SK-N-SH treated with all-trans-retinoic acid at 6 μM for 48 hours (cell line): Measurements from ENCODE around the gene TMEM9B.
A peak's percentile ranks its signal among the peaks of the same experiment; 100 is the strongest.
"Not testable (repeated sequence)": the region's sequence is repeated elsewhere in the genome, so short reads cannot be mapped to it uniquely, and the experiment has no call there.

ENCODE experiments used
- ATAC-seq: fragments of 200-7000 bp; cut with Tn5 transposase; 3 replicates; pipeline ENCODE4 v1.9.1; 2020; ENCODE audit warnings: mild to moderate bottlenecking, moderate library complexity
- ARNTL ChIP-seq: fragments of 450-650 bp; formaldehyde crosslinking; IDR thresholded peaks from 2 replicates; pipeline ENCODE4 v1.5.0; 2020; ENCODE audit warnings: low read depth, mild to moderate bottlenecking, moderate library complexity, borderline replicate concordance
- CSDC2 ChIP-seq: fragments of 250-450 bp; sonication (Bioruptor Pico); IDR thresholded peaks from 2 replicates; pipeline ENCODE4 v1.5.0; 2020; ENCODE audit warnings: mild to moderate bottlenecking, moderate library complexity
- GLIS3 ChIP-seq: fragments of 250-450 bp; sonication (Bioruptor Pico); IDR thresholded peaks from 2 replicates; pipeline ENCODE4 v1.5.0; 2020; ENCODE audit warnings: mild to moderate bottlenecking, moderate library complexity
- ISL1 ChIP-seq: fragments of 250-450 bp; sonication (Bioruptor Pico); IDR thresholded peaks from 2 replicates; pipeline ENCODE4 v2.1.2; 2022; ENCODE audit warnings: mild to moderate bottlenecking, moderate library complexity
- OSR1 ChIP-seq: fragments of 250-450 bp; sonication (Bioruptor Pico); IDR thresholded peaks from 2 replicates; pipeline ENCODE4 v1.8.0; 2022; ENCODE audit warnings: moderate library complexity, mild to moderate bottlenecking, inconsistent platforms
- PPARA ChIP-seq: fragments of 250-450 bp; sonication (Bioruptor Pico); IDR thresholded peaks from 2 replicates; pipeline ENCODE4 v1.5.0; 2020; ENCODE audit warnings: mild to moderate bottlenecking, borderline replicate concordance
- RARB ChIP-seq: fragments of 250-450 bp; sonication (Bioruptor Pico); IDR thresholded peaks from 2 replicates; pipeline ENCODE4 v1.8.0; 2021; ENCODE audit warnings: mild to moderate bottlenecking, moderate library complexity
- SNAI2 ChIP-seq: fragments of 250-450 bp; sonication (Bioruptor Pico); IDR thresholded peaks from 2 replicates; pipeline ENCODE4 v1.5.0; 2020; ENCODE audit warnings: mild to moderate bottlenecking, moderate library complexity
- TCF4 ChIP-seq: fragments of 250-450 bp; sonication (Bioruptor Pico); IDR thresholded peaks from 2 replicates; pipeline ENCODE4 v1.8.0; 2021; ENCODE audit warnings: mild to moderate bottlenecking, moderate library complexity, borderline replicate concordance
- TOX ChIP-seq: fragments of 250-450 bp; sonication (Bioruptor Pico); IDR thresholded peaks from 2 replicates; pipeline ENCODE4 v1.8.0; 2021; ENCODE audit warnings: mild to moderate bottlenecking, moderate library complexity, borderline replicate concordance
- ZC3H10 ChIP-seq: fragments of 250-450 bp; sonication (Bioruptor Pico); IDR thresholded peaks from 2 replicates; pipeline ENCODE4 v1.5.1; 2021; ENCODE audit warnings: mild to moderate bottlenecking, moderate library complexity
- ZFP3 ChIP-seq: fragments of 250-450 bp; sonication (Bioruptor Pico); IDR thresholded peaks from 2 replicates; pipeline ENCODE4 v1.5.0; 2020; ENCODE audit warnings: mild to moderate bottlenecking, moderate library complexity
- ZFP30 ChIP-seq: fragments of 450-650 bp; formaldehyde crosslinking; IDR thresholded peaks from 2 replicates; pipeline ENCODE4 v1.5.0; 2022; ENCODE audit warnings: mild to moderate bottlenecking, moderate library complexity
- ZNF565 ChIP-seq: fragments of 450-650 bp; formaldehyde crosslinking; conservative IDR thresholded peaks from 2 replicates; pipeline ENCODE4 v1.5.0; 2020; ENCODE audit warnings: low read depth, mild to moderate bottlenecking, moderate library complexity
- ZNF70 ChIP-seq: fragments of 450-650 bp; formaldehyde crosslinking; IDR thresholded peaks from 2 replicates; pipeline ENCODE4 v1.5.0; 2020; ENCODE audit warnings: mild to moderate bottlenecking, moderate library complexity
- ZNF8 ChIP-seq: fragments of 450-650 bp; formaldehyde crosslinking; IDR thresholded peaks from 2 replicates; pipeline ENCODE4 v1.5.0; 2020; ENCODE audit warnings: mild to moderate bottlenecking, moderate library complexity
- TF ChIP-seq, protein P1 (sequence below): fragments of 250-450 bp; sonication (Bioruptor Pico); IDR thresholded peaks from 2 replicates; pipeline ENCODE4 v1.5.1; 2021; ENCODE audit warnings: mild to moderate bottlenecking, moderate library complexity
- TF ChIP-seq, protein P2 (sequence below): fragments of 250-450 bp; sonication (Bioruptor Pico); IDR thresholded peaks from 2 replicates; pipeline ENCODE4 v1.8.0; 2020; ENCODE audit warnings: mild to moderate bottlenecking, moderate library complexity, borderline replicate concordance
- TF ChIP-seq, protein P3 (sequence below): fragments of 250-450 bp; sonication (Bioruptor Pico); IDR thresholded peaks from 2 replicates; pipeline ENCODE4 v1.5.1; 2020; ENCODE audit warnings: low read depth, mild to moderate bottlenecking, moderate library complexity
- TF ChIP-seq, protein P4 (sequence below): fragments of 250-450 bp; sonication (Bioruptor Pico); IDR thresholded peaks from 2 replicates; pipeline ENCODE4 v1.8.0; 2021; ENCODE audit warnings: low read depth, mild to moderate bottlenecking, moderate library complexity, borderline replicate concordance

Gene TMEM9B

DNA sequence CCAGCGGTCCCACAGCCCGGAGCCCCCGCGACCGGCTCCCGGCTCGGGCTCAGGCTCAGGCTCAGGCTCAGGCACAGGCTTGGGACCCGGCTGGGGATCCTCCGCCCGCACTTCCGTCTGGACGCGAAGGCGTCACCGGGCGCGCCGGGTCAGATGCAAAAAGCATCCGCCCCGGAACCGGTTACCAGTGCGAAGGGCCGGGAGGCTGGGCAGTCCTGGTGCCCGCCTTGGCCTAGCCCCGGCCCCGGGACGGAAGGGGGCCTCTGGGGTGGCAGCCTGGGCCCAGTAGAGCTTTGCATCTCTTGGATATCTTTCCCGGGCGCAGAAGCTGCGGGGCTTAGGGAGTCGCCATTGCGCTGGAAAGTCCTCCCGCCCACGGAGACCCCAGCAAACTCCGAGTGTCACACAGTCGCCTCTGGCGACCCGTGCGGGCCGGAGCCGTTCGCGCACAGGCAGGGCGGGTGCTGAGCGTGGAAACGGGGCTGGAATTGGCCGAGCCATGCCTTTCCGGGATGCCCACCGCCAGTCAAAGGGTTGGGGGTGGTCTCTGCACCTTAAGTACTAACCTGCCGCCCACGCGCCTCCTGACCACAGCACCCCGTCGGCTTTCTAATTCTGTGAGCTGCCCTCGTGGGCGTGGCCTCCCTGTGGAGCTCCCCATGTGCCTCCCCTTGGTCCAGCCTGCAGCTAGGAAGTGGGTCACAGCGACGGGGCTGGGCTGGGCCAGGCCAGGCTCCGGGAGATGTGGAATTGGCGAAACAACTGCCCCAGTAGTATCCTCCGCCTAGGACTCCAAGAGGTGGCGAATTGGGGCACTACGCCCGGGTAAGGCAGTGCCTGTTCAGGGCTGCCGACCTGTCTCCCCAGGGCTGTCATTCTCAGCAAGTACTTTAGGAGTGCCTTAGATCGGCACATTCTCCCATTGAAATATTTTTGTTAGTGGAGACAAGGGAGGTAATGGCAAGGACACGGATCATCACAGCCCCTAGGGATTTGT is at the start of gene TMEM9B:
TMEM9B (minus strand) TSS at position 119 of the 997 bp plus-strand sequence. CDS start 129 bp downstream, outside the sequence.
- TF ChIP-seq ARNTL (CRISPR knock-in tag) (no peak), ZNF70 (peak; percentile 7; the same call in 1 of the 2 replicates), GLIS3 (CRISPR knock-in tag) (no peak), ZC3H10 (no peak)
- peak; percentile 92 for ATAC-seq

DNA sequence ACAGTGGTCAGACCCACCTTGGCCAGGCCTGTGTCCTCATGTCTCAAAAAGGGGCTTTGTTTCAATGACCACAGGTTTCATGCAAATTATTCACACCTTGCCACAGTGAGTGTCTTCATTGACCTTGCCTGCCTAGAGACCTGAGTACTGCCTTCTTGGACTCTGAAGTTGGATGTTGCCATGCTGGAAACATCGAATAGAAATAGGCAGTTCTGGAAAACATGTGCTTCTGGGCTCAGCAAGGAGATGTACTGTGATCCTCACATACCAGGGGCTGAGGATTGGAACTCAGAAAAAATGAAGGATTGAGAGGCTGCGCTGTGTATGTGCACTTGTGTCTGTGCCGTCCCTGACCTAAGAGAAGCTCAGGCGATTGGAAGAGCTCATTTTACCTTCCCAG is 49.1 kb upstream of the TMEM9B start:
- ATAC-seq, result no peak
- no peak for TF ChIP-seq TCF4 (CRISPR knock-in tag)
- TF ChIP-seq TOX (CRISPR knock-in tag), result no peak
- TF ChIP-seq OSR1, result no peak
- TF ChIP-seq RARB (CRISPR knock-in tag), result no peak
- TF ChIP-seq ZNF70, result no peak
- no peak for TF ChIP-seq SNAI2 (CRISPR knock-in tag)
- no peak for TF ChIP-seq PPARA (CRISPR knock-in tag)
- TF ChIP-seq ARNTL (CRISPR knock-in tag), result no peak
- TF ChIP-seq ZNF565 (CRISPR knock-in tag), result no peak

DNA sequence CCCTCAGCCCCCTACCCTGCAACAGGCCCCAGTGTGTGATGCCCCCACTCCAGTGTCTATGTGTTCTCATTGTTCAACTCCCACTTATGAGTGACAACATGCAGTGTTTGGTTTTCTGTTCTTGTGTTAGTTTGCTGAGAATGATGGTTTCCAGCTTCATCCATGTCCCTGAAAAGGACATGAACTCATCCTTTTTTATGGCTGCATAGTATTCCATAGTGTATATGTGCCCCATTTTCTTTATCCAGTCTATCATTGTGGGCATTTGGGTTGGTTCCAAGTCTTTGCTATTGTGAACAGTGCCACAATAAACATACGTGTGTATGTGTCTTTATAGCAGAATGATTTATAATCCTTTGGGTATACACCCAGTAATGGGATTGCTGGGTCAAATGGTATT is 45.3 kb upstream of the TMEM9B start:
- not testable (repeated sequence) for ATAC-seq

DNA sequence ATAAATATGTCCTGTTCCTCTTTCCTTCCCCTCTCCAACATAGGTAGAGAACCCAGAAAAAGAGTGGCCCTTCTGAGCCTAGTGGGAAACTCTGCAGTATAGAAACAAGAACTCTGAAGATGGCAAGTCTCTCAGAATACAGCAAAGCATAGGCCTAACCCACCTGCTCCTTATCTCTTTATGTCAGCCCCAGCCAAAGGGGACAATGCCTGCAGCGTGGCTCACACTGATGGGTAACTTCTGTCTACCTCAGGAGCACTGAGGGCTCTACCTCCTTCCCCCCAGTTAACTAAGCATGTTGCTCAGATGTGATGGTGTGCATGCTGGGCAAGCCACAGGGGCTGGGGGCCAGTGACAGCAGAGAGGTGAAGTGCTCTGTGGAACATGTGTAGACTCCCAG is 44.4 kb upstream of the TMEM9B start:
- TF ChIP-seq GLIS3 (CRISPR knock-in tag), result no peak
- TF ChIP-seq, protein P1, sequence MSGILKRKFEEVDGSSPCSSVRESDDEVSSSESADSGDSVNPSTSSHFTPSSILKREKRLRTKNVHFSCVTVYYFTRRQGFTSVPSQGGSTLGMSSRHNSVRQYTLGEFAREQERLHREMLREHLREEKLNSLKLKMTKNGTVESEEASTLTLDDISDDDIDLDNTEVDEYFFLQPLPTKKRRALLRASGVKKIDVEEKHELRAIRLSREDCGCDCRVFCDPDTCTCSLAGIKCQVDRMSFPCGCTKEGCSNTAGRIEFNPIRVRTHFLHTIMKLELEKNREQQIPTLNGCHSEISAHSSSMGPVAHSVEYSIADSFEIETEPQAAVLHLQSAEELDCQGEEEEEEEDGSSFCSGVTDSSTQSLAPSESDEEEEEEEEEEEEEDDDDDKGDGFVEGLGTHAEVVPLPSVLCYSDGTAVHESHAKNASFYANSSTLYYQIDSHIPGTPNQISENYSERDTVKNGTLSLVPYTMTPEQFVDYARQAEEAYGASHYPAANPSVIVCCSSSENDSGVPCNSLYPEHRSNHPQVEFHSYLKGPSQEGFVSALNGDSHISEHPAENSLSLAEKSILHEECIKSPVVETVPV, result no peak
- no peak for TF ChIP-seq ZNF8 (CRISPR knock-in tag)
- no peak for TF ChIP-seq CSDC2
- TF ChIP-seq ZFP30 (CRISPR knock-in tag), result no peak
- no peak for TF ChIP-seq TOX (CRISPR knock-in tag)
- TF ChIP-seq OSR1, result no peak
- no peak for TF ChIP-seq TCF4 (CRISPR knock-in tag)
- TF ChIP-seq ZFP3 (CRISPR knock-in tag), result no peak
- TF ChIP-seq, protein P2, sequence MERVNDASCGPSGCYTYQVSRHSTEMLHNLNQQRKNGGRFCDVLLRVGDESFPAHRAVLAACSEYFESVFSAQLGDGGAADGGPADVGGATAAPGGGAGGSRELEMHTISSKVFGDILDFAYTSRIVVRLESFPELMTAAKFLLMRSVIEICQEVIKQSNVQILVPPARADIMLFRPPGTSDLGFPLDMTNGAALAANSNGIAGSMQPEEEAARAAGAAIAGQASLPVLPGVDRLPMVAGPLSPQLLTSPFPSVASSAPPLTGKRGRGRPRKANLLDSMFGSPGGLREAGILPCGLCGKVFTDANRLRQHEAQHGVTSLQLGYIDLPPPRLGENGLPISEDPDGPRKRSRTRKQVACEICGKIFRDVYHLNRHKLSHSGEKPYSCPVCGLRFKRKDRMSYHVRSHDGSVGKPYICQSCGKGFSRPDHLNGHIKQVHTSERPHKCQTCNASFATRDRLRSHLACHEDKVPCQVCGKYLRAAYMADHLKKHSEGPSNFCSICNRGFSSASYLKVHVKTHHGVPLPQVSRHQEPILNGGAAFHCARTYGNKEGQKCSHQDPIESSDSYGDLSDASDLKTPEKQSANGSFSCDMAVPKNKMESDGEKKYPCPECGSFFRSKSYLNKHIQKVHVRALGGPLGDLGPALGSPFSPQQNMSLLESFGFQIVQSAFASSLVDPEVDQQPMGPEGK (CRISPR knock-in tag), result no peak
- TF ChIP-seq ZC3H10, result no peak
- no peak for TF ChIP-seq ZNF70
- TF ChIP-seq, protein P3, sequence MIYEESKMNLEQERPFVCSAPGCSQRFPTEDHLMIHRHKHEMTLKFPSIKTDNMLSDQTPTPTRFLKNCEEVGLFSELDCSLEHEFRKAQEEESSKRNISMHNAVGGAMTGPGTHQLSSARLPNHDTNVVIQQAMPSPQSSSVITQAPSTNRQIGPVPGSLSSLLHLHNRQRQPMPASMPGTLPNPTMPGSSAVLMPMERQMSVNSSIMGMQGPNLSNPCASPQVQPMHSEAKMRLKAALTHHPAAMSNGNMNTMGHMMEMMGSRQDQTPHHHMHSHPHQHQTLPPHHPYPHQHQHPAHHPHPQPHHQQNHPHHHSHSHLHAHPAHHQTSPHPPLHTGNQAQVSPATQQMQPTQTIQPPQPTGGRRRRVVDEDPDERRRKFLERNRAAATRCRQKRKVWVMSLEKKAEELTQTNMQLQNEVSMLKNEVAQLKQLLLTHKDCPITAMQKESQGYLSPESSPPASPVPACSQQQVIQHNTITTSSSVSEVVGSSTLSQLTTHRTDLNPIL (CRISPR knock-in tag), result no peak
- TF ChIP-seq ISL1, result no peak
- TF ChIP-seq PPARA (CRISPR knock-in tag), result no peak
- TF ChIP-seq, protein P4, sequence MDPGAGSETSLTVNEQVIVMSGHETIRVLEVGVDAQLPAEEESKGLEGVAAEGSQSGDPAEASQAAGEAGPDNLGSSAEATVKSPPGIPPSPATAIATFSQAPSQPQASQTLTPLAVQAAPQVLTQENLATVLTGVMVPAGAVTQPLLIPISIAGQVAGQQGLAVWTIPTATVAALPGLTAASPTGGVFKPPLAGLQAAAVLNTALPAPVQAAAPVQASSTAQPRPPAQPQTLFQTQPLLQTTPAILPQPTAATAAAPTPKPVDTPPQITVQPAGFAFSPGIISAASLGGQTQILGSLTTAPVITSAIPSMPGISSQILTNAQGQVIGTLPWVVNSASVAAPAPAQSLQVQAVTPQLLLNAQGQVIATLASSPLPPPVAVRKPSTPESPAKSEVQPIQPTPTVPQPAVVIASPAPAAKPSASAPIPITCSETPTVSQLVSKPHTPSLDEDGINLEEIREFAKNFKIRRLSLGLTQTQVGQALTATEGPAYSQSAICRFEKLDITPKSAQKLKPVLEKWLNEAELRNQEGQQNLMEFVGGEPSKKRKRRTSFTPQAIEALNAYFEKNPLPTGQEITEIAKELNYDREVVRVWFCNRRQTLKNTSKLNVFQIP (CRISPR knock-in tag), result no peak
- no peak for ATAC-seq
